ENCODE results near the gene RFTN1. TPM values are rescaled to one million over a fixed set of nuclear protein-coding genes. Genes with fewer than 3 reads are reported as not detected.

Gene RFTN1
- total and polyA plus RNA-seq, 4 donors: 33.8 to 82.5 (median 53.4) TPM

DNA sequence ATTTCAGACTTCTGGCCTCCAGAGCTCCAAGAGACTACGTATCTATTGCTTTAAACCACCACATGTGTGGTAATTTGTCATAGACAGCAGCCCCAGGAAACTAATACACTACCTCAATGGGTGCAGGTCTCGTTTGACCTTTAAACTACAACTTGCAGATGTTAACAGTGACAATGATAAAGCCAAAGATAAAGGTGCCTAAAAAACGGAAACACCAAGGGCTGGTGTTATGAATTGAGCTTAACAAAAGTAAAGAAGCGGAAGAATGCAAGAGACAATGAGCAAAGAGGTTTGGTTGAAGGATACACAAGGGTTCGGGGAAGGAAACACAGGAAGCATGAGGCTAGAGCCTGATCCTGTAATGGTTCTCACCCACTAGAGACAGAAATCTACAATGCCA lies 50.8 kb downstream of the RFTN1 start:
- Histone ChIP-seq H3K4me1 (ENCODE audit: control insufficient read depth in 5 of 5, insufficient read depth in 5 of 5, low read length in 5 of 5) (peaks cover 3 to 9% (median 7%) of the 10 kb centered on the region in 5 donors), H3K27me3 (ENCODE audit: control insufficient read depth in 3 of 3, insufficient read depth in 3 of 3, low read length in 2 of 3) (no peaks in the 10 kb centered on the region), H3K9ac (ENCODE audit: insufficient read depth in 1 of 2, low read length in 2 of 2) (no peak overlapping the region), H3K36me3 (ENCODE audit: control insufficient read depth in 4 of 4, insufficient read depth in 4 of 4, low read length in 4 of 4) (no peaks in the 10 kb centered on the region), H3K9me3 (ENCODE audit: control insufficient read depth in 4 of 4, insufficient read depth in 3 of 4, low read length in 3 of 4) (no peaks in the 10 kb centered on the region), H3K27ac (ENCODE audit: low read depth in 1 of 2, low read length in 1 of 2) (no peak overlapping the region), H3K4me3 (no peak overlapping the region)
- 47 to 64% methylated on average over 5 of the region's 5 CpGs for WGBS, 2 donors
- no peak for ATAC-seq (ENCODE audit: insufficient read depth, low FRiP score)
- DNase-seq: no peak
- TF ChIP-seq, protein P1, sequence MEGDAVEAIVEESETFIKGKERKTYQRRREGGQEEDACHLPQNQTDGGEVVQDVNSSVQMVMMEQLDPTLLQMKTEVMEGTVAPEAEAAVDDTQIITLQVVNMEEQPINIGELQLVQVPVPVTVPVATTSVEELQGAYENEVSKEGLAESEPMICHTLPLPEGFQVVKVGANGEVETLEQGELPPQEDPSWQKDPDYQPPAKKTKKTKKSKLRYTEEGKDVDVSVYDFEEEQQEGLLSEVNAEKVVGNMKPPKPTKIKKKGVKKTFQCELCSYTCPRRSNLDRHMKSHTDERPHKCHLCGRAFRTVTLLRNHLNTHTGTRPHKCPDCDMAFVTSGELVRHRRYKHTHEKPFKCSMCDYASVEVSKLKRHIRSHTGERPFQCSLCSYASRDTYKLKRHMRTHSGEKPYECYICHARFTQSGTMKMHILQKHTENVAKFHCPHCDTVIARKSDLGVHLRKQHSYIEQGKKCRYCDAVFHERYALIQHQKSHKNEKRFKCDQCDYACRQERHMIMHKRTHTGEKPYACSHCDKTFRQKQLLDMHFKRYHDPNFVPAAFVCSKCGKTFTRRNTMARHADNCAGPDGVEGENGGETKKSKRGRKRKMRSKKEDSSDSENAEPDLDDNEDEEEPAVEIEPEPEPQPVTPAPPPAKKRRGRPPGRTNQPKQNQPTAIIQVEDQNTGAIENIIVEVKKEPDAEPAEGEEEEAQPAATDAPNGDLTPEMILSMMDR (IDR thresholded peaks at IDR 0.05; ENCODE audit: control extremely low read depth, extremely low read depth): no peak

DNA sequence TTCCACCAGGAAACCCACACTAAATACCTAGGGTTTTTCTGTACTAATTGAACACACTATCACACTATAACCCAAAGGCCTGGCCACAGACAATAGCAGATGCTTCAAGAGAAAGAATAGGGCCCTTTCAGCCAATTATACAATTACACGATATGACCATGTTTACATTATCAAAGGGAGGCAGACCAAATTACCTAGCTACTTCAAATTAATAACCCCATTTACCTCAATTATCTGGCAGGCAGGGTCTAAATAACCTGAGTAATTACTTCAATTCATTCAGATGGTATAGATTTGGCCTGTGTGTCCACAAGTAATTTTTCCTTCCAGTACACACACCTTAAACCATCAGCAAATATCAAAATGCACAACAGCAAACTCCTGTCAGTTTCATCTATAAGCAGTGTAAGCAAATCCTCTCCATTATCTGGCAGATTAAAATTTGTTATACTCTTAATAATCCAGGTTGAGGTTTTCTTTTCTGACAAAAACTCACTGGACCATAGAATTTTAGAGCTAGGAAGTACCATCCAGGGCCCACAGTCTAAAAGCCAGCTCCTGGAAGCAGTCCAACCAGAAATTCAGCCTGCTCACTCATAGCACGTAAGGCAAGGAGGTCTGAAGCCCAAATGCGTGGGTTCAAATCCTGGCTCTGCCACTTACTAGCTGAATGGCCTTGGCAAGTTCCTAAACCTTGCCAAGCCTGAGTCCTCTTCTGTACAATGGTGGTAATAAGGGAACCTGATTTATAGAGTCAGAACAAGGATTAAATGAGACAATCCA lies 51.8 kb downstream of the RFTN1 start:
- TF ChIP-seq, protein P1 (IDR thresholded peaks at IDR 0.05; ENCODE audit: control extremely low read depth, extremely low read depth): no peak
- WGBS, 2 donors: 76 to 81% methylated on average over 3 of the region's 3 CpGs
- no peak overlapping the region for H3K9ac ChIP-seq (ENCODE audit: insufficient read depth in 1 of 2, low read length in 2 of 2)
- H3K9me3 ChIP-seq (ENCODE audit: control insufficient read depth in 4 of 4, insufficient read depth in 3 of 4, low read length in 3 of 4): no peaks in the 10 kb centered on the region
- DNase-seq (no peak), ATAC-seq (ENCODE audit: insufficient read depth, low FRiP score) (no peak)
- no peaks in the 10 kb centered on the region for H3K27me3 ChIP-seq (ENCODE audit: control insufficient read depth in 3 of 3, insufficient read depth in 3 of 3, low read length in 2 of 3)
- H3K36me3 ChIP-seq (ENCODE audit: control insufficient read depth in 4 of 4, insufficient read depth in 4 of 4, low read length in 4 of 4): no peaks in the 10 kb centered on the region
- H3K4me3 ChIP-seq: no peak overlapping the region
- peaks cover 3 to 11% (median 7%) of the 10 kb centered on the region in 5 donors for H3K4me1 ChIP-seq (ENCODE audit: control insufficient read depth in 5 of 5, insufficient read depth in 5 of 5, low read length in 5 of 5)
- H3K27ac ChIP-seq (ENCODE audit: low read depth in 1 of 2, low read length in 1 of 2): no peak overlapping the region

DNA sequence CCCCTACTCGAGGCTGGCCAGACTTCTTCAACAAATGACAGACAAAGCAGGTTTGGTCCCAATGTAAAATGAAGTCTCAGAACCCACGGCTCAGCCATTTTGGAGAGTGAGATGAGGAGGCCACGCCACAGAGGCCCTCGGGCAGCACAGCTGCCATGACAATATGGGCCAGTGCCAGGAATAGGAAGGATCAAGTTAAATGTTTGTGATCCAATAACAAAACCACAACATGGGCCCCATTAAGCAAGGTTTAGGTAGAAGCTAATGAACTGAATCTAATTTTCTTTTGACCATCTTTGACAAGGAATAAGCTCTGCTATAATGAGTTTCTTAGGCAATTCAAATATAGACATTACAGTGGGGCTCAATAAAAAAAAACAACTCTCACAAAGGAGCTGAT lies 52.6 kb downstream of the RFTN1 start:
- DNase-seq: no peak
- TF ChIP-seq, protein P1 (IDR thresholded peaks at IDR 0.05; ENCODE audit: control extremely low read depth, extremely low read depth): no peak

More for the DNA sequence above, 52.6 kb downstream of the RFTN1 start:
- H3K27me3 ChIP-seq (ENCODE audit: control insufficient read depth in 3 of 3, insufficient read depth in 3 of 3, low read length in 2 of 3): no peaks in the 10 kb centered on the region
- no peak overlapping the region for H3K9ac ChIP-seq (ENCODE audit: insufficient read depth in 1 of 2, low read length in 2 of 2)
- no peak overlapping the region for H3K4me3 ChIP-seq
- H3K27ac ChIP-seq (ENCODE audit: low read depth in 1 of 2, low read length in 1 of 2): no peak overlapping the region
- 82 to 89% methylated on average over 4 of the region's 4 CpGs for WGBS, 2 donors
- no peaks in the 10 kb centered on the region for H3K36me3 ChIP-seq (ENCODE audit: control insufficient read depth in 4 of 4, insufficient read depth in 4 of 4, low read length in 4 of 4)
- no peak for ATAC-seq (ENCODE audit: insufficient read depth, low FRiP score)
- H3K4me1 ChIP-seq (ENCODE audit: control insufficient read depth in 5 of 5, insufficient read depth in 5 of 5, low read length in 5 of 5): peaks cover 4 to 17% (median 8%) of the 10 kb centered on the region in 5 donors
- no peaks in the 10 kb centered on the region for H3K9me3 ChIP-seq (ENCODE audit: control insufficient read depth in 4 of 4, insufficient read depth in 3 of 4, low read length in 3 of 4)
